Measurements from ENCODE around the gene CRK.

CRK gene

DNA sequence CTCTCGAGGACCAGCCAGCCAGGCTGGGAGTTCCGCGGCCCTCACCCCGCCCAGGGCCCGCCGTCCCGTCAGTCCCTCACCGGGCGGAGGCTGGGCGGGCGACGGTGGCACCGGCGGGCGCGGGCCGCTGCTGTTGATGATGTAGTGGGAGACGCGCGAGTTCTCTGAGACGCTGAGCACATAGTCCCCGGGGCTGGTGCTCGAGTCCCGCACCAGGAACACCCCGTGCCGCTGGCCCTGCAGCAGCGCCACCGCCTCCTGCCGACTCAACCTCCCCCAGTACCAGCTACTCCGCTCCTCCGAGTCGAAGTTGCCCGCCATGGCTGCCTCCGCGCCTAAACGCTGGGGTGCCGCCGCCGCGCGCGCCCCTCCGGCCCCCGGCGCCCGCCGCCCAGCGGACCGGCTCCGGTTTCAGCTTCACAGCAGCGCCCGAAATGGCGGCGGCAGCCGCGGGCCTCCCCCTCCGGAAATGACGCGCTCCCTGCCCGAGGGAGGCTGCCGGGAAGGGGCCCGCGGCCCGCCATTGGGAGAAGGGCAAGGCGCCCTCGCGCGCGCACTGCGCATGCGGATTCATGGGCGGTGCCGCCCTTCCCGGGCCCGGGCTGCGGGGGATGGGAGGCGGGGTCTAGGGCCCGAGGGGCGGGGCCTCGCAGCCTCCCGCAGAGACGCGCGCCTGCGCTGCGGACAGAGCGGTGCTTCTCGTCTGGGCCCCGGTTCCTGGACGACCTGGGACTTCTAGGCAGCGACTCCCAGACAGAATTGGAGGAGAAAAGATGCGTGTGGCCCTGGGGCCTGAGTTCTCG, at the start of gene CRK:
TSS of gene CRK (minus strand) at position 436 of the 803 bp plus-strand sequence. CDS start at position 321, 115 bp downstream.
- FAIRE-seq = no peak
- peak; percentile 97 for DNase-seq (ENCODE audit: low spot score)

DNA sequence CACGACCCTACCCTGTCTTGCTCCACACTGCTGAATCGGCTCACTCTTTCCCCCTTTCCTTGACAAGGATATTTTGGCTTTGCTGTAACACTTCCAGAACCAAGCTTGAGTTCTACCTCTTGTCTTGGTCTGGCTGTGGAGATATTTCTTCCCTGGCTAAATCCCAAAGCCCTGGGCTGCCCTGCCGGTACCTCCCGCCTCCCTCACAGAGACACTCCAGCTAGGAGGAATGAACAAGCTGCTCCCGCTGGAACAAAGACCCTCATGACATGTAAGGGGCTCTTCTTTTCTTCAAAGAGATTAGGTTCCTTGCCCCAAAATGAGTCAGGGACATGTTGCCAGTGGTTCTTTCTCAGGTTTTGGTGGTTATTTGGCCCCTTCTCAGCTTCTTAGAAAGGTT, 49.6 kb upstream of the CRK start:
- FAIRE-seq = no peak

DNA sequence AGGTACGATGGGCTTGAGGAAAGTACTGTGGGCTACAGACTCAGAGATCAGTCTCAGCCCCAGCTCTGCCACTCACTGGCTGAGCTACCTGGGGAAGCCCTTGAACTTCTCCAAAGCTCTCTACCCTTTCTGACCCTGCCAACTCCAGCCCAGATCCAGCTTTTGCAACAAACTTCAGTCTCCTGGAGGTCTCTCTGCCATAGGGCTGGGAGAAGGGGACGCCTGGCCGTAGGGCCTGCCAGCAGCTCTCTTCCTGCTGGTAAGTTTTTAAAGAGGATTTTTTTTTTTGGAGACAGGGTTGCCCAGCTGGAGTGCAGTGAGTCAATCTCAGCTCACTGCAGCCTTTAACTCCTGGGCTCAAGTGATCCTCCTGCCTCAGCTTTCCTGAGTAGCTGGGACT, 48.8 kb upstream of the CRK start:
- no peak for FAIRE-seq
- DNase-seq (ENCODE audit: low spot score) = no peak

More for the DNA sequence above, 49.6 kb upstream of the CRK start:
- no peak for DNase-seq (ENCODE audit: low spot score)

DNA sequence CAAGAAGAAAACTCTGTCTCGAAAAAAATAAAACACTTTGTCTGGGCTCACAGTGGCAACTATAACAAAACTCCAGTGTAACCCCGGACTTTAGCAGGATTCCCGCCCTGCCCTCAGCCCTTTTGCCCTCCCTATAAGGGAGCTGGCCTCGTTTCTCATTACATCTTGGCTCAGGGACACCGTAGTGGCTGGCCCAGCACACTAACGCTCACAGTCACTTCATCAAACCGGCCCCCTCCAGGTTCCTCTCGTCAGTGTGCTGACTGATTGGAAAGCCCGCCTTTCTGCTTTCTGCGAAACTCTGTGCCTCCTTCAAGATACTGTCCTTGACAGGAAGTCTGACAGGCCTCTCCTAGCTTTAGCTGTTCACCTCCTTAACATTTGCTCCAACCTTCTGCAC, 47.7 kb upstream of the CRK start:
- DNase-seq (ENCODE audit: low spot score) (no peak), FAIRE-seq (no peak)

DNA sequence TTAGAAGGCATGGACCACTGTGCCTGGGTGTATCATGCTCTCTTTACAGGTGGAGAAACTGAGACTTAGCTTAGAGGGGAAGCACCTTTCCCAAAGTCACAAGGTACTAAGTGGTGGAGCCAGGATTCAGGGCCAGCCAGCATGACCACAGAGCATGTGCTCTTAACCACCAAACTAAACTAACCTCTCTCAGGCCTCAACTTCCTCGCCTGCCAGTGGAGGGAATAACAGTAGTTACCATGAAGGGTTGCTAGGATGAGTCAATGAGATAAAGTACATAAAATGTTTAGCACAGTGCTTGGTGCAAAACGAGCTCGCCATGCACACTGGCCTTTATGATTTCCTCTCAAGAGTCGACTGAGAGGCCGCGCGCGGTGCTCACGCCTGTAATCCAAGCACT, 42.8 kb upstream of the CRK start:
- FAIRE-seq = no peak
- DNase-seq (ENCODE audit: low spot score) = no peak

DNA sequence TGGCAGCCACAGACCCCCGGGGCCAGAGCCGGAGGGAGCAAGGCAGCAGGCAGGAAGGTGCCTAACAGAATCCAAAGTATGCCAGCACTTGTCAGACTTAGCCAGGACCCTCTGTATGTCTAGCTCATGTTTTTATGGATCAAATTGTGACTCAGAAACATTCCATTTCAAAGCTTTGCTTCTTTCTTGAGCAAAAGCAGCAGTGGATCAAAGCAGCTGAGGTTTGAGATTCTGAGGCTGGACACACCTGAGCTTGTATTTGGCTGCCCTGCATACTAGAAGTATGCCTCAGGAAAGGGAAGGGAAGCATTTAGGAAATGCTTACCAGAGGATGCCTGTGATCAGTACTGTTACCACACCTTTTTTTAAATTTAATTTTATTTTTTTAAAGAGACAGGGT, 42.2 kb upstream of the CRK start:
- no peak for FAIRE-seq
- no peak for DNase-seq (ENCODE audit: low spot score)

DNA sequence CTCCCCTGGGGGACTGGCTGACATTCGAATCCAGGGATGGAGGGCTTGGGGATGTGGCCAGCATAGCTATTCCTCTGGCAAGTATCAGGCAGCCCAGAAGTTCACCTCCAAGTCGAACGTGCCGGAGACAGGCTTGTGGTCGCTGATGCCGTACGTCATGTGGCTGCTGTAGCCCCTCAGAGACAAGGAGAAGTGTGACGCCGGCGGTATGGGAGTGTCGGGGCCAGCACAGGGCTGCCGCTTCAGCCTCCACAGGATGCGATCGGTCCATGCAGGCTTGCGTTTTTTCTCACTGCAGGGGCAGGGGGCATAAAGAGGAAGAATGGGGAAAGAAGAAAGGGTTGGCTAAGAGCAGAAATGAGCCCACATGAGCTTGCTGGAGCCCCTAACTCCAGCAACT, 41.8 kb upstream of the CRK start:
- DNase-seq (ENCODE audit: low spot score) = no peak
- FAIRE-seq = no peak

DNA sequence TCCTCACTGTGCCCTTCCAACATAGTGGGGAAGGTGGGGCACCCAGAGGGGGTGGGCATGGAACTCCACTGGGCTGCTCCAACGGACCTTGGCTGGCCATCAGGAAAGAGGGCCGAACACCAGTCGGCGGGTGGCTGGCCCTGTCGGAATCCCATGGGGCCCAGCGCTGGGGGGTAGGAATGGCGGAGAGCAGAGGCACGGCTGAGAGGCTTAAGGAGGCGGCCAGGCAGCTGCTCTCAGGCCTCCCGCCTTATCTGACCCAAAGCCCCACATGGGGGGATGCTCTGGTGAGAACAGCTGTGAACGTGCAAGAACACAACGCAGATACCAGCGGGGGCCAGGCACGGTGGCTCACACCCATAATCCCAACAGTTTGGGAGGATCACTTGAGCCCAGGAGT, 40.8 kb upstream of the CRK start:
- FAIRE-seq = no peak
- DNase-seq (ENCODE audit: low spot score) = no peak

DNA sequence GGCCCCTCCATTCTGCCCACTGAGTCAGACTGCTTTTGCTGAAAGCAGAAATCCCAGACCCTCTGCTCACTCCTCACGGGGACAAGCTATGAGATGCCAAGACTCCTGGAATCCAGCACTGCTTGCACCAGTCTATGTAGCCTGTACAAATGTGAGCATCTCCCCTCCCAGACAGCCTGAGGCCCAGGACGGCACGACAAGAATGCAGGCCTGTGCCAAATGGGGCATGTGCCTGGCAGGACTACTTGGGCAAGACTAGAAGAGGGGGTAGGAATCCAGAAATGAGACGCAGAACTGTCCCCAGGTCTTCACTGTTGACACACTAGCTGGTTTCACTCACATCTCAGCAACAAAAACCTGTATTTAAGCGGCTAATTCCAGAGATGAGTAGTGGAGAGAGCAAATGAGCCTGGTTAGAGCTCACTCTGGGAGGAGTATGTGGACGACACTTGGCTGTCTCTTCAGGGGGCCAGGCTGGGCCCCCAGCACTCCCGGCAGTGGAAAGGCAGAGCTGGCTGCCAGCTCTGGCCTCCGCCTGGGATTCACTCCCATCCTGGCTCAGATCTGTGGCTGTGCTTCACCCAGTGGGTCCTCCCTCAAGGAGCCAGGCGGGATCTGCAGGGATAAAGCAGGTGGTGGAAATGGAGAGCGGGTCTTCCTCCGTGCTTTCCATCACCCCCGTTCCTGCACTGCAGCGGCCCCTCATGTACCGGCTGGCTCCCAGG, 39.4 kb upstream of the CRK start:
- DNase-seq (ENCODE audit: low spot score) (no peak), FAIRE-seq (no peak)

DNA sequence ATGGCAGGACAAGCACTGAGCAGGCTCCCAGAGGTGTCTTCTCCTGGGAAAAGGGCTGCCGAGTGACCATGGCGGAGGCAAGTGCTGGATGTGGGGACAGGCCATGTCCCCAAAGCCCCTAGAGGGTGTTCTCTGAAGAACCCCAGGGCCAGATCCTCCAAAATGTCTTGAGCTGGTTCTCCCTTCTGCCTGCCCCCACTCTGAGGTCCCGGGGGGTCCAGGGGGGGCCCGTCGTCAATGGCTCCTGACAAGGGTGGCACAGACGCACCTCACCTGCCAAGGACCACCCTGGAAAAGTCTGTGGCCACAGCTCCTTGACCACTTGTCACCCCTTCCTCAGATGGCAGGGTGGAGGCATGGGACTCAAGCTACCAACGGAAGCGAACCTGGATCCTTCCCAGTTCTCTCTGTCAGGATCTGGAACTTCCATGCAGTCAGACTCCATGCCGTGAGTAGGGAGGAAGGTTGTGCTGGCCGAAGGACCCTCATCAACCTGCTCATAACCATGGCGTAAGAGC, 38.8 kb upstream of the CRK start:
- DNase-seq (ENCODE audit: low spot score) (no peak), FAIRE-seq (no peak)

DNA sequence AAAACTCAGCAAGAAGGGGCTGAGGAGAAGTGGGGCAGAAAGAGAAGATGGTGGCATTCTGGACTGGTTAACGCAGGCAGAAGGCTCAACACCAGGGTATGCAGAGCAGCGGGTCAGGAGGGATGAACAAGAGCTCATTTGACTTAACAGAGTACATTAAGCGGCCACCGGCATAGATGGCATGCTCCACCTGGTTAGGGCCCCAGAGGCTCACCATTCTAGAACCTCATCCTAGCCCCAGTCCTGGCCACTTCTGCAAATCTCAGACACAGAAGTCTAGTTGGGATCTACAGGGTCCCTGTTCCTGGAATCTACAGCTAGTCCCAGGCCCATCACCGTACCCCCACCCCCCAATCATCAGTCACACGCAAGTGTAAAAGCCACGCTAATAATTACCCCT, 38.2 kb upstream of the CRK start:
- FAIRE-seq (no peak), DNase-seq (ENCODE audit: low spot score) (no peak)

DNA sequence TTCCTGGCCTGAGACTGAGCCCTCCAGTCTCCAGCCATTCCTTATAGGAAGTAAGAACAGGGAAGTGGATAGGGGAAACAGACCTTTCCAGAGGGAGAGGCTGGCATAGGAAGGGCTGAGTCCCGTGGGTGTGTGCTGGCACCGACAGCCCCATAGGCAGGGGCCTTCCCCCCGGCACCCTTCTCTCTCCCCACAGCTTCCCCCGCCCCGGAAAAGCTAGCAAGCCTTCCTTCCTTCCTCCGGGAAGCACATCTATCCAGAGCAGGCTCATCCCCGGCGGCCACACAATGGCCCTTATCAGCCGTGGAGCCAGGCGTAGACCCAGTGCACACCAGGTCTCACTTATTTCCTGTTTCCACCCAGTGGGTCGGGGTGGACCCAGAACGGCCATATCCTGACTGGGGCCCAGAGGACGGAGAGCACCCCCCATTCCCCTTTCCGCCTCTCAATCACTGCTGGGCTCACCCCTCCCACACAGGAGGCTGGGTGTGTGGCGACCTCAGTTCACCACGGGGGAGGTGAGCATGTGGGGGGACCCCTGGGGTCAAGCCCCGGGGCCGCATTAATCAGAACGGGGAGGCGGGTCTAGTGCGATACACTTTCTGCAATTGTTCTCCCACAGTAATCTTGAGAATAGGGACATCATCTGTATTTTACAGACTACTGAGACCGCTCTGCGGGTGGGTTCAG, 37.4 kb upstream of the CRK start:
- DNase-seq (ENCODE audit: low spot score) = no peak
- FAIRE-seq = no peak

DNA sequence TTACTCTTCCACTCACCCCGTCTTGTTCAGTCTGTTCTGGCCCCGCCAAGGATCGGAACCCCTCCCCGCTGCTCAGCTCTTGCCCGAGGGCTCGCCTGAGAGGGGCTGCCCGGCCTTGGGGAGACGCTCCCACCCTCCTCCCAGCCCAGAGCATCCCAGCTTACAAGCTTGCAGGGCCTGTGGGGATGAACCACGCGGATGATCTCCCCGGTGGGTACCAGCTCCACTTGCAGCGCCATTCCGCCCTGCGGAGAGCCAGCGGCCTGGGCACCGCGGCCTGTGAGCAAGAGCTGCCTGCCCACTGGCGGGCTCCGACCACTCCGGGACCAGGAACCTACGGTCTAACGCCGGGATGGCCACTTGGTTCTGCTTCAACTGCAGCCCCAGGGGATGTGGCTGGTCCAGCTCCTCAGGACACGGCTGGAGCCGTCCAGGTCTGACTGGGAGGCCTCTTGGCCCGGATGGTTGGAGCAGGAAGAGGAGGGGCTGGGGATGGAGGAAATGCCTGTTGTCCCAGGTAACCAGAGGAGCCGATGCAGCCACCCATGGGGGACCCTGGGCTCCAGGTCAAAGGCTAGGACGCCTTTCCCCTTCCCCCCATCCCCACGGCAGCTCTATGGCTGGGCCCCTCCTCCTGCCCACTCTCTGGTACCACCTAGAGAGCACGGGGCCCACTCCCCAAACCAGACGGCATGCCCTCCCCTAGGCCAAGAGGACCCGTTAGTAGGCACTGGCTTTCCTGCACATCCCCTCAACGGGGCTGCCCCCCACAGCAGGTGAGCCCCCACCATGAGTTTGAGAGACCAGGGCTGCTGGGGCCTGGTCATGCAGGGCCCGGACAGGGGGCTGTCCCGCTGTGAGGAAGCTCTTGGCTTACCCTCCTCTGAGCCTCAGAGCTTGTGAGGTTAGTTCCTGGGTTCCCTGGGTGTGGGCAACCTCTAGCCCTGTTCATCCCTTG, 36.5 kb upstream of the CRK start, which contains the start of gene MYO1C:
TSS of gene MYO1C (minus strand) at position 438 of the 958 bp plus-strand sequence. CDS start at position 239, 199 bp downstream.
- DNase-seq (ENCODE audit: low spot score) (no peak), FAIRE-seq (no peak)

DNA sequence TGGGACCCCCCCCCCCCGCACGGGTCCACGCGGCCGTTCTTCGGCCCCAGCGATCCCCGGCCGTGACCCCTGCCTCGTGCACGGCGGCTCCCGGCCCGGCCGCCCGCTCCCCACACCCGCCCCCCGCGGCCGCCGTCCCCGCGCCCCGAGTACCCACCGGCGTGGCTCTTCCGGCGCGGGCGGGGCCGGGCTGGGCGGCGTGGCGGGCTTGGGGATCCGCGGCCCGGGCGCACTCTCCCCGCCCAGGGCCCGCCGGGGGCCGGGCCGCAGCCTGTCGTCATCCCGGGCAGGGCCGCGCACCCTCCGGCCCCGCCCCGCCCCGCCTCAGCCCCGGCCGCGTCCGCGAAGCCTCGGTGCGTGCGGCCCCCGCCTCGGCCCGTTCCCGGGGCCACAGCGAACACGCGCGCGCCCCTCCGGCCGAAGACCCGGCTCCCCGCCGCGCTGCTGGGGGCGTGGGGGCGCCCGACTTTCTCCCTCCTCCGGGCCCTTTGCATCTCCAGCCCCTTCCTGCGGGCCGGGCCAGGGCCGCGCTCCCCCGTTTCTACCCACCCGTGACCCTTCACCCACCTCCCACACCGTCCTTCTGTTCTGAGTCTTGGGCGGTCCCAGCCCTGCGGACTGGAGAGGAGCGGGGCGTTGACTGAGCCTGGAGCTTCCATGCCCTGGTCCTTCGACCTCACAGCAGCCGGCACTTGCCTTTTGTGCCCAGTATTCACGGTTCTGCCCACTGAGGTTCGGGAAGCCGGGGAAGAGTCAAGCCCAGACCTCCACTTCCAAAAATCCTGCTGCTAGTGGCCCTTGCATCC, 35.6 kb upstream of the CRK start:
- peak; percentile 77 for DNase-seq (ENCODE audit: low spot score)
- no peak for FAIRE-seq

DNA sequence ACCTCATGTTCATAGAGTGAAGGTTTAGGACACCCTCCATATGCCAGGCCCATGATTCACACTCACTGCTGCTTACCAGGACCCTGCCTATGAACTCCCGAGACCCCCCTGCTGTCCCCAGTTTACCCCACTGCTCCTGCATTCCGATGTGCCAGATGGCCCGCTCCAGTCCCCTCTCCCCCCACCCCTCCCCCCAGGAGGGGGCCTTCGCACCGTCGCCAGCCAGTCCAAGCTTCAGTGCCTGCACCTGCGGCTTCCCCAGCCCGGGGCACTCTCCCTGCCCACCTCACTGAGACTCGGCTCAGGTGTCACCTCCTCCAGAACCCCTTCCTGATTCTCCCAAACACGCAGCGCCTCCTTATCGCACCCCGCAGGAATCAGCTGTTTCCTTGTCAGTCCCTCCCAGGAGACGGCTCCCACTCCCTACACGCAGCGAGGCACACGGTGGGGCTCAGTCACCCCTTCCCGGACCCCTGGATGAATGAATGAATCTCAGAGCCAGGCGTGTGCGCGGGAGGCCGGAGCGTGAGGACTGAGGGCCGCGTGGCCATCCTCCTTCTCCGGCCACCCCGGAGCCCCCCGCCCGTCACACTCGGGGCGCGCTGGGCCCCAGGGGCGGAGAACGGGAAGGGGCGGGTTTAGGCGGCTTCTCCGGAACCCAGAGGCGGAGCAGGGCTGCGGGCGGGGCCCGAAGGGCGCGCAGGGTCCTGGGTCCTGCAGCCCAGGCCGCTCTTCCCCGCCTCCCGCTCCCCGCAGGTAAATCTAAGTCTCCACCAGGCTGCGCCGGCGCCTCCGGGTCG, 34.8 kb upstream of the CRK start:
- FAIRE-seq = no peak

DNA sequence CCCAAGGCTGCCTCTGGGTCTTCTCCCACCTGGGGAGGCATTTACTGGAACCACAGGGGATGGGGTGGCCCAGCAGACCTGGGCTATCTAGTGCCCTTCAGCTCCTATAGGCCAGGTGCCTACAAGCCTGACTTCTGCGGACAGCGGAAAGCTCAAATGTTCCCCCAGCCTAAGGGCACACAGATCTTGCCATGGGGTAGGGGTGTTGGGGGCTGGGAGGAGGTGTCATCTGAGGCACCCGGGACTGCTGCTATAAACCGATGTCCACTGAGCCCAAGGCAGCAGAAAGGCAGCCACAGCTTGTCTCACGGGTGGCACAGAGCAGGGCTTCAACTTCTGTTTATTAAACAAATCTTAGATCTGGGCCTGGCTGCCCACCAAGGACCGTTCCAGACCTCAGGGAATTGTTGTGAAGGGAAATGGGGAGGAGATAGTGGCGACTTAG, 32.8 kb upstream of the CRK start:
- DNase-seq (ENCODE audit: low spot score) (no peak), FAIRE-seq (no peak)

More for the DNA sequence above, 34.8 kb upstream of the CRK start:
- peak; percentile 66 for DNase-seq (ENCODE audit: low spot score)

DNA sequence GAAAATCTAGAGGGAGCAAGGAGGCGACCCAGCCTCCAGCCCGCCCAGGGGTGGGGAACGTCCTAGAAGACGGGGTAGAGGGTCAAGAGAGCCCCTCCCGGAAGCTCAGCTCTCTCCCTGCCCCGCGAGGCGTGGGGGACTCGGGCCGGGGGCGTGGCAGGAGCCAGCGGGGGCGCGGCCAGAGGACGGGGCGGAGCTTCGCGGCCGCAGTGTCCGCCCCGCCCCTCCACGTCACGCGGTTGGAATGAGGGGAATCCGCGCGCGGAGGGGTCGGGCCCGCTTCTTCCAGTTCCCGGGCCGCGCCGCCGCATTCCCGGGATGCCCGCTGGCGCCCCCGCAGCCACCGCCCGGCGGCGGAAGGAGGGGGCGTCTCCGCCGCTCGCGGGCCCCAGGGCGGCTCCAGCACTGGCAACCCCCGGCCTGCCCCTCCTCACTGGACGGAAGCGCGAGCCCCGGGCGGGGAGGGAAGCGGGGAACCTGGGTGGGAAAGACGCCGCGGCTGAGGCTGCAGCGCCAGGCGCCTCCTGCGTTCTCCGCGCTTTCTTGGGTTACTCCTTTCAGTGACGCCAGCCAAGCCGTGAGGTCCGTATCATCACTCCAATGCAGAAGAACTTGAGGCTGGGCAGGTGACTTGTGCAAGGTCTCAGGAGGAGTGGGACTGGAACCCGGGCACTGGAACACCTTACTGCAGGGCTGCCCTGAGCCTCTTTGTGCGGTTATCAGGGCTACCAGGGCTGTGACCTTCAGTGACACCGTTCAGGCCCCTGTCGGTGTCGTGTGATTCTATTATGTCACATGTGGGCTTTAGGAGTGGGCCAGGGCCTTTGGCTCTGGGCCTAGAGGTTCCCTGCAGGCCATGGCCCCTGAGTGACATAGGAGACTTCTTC, 32.1 kb upstream of the CRK start:
- FAIRE-seq (peak; percentile 44), DNase-seq (ENCODE audit: low spot score) (peak; percentile 83)

Measured in urothelium cell line (cell line).